Small intestine (tissue), 7 donors: ENCODE data around the gene TSC2. TPM values are rescaled to one million over a fixed set of nuclear protein-coding genes. Genes with fewer than 3 reads are reported as not detected.

Experiments
- DNase-seq, 2 donors: peaks; one replicate each; pipeline versions ENCODE4 v3.0.0 to v3.0.0-alpha.2; 2013
- FAIRE-seq: peaks from 2 replicates; lab custom pipeline; 2012; peaks lifted over from hg19 to GRCh38; lab: Jason Lieb, UNC
- H3K27ac ChIP-seq, 3 donors: one replicate each; pipeline ENCODE4 v1.5.1; 2013; ENCODE audit warnings: low read length in 2 of 3, mild to moderate bottlenecking in 2 of 3, control low read depth in 1 of 3, inconsistent platforms in 1 of 3, low read depth in 1 of 3, moderate library complexity in 1 of 3
- H3K27me3 ChIP-seq, 3 donors: one replicate each; pipeline ENCODE4 v1.6.1; 2013; ENCODE audit warnings: low read length in 3 of 3, inconsistent platforms in 1 of 3; ENCODE audit not compliant: control insufficient read depth in 3 of 3, insufficient read depth in 3 of 3
- H3K36me3 ChIP-seq, 3 donors: one replicate each; pipeline ENCODE4 v1.6.1; 2013; ENCODE audit warnings: low read length in 3 of 3, inconsistent platforms in 1 of 3, low read depth in 1 of 3, mild to moderate bottlenecking in 1 of 3, moderate library complexity in 1 of 3; ENCODE audit not compliant: control insufficient read depth in 3 of 3, insufficient read depth in 2 of 3
- H3K4me1 ChIP-seq, 3 donors: one replicate each; pipeline ENCODE4 v1.6.1; 2013; ENCODE audit warnings: low read length in 2 of 3, inconsistent platforms in 1 of 3, low read depth in 1 of 3, mild to moderate bottlenecking in 1 of 3, moderate library complexity in 1 of 3; ENCODE audit not compliant: control insufficient read depth in 3 of 3, insufficient read depth in 2 of 3
- H3K4me3 ChIP-seq, 3 donors: one replicate each; pipeline ENCODE4 v1.5.1; 2013; ENCODE audit warnings: low read length in 3 of 3, control low read depth in 1 of 3, inconsistent platforms in 1 of 3, low read depth in 1 of 3, mild to moderate bottlenecking in 1 of 3, moderate library complexity in 1 of 3
- H3K9me3 ChIP-seq, 2 donors: one replicate each; pipeline ENCODE4 v1.6.1; 2013; ENCODE audit warnings: low read depth in 1 of 2, low read length in 1 of 2; ENCODE audit not compliant: control insufficient read depth in 2 of 2, insufficient read depth in 1 of 2
- WGBS, 3 donors: extraction: QIAGEN DNeasy Blood & Tissue Kit; methylation state at CpG; one replicate each; pipeline ENCODE4 v1.1.7; 2013; 5-methylcytosine and 5-hydroxymethylcytosine counted together
- polyA plus RNA-seq, 4 donors: library from polyadenylated mRNA; stranded (reverse) in 3 of 4; unstranded in 1 of 4; fragments of 200-250 nt in 3 of 4; fragments of 120-200 nt in 1 of 4; gene quantifications; one replicate each; pipeline versions ENCODE4 v1.2.1 to v1.2.3, GENCODE V29; 2013
- donor health status: healthy with polysubstance abuse.
- donor health status: control.
- donor health status: control.
- donor health status: Bipolar disorder and iron deficiency.
- donor health status: healthy.

TSC2 gene
- polyA plus RNA-seq, 4 donors = 35.1 to 75.9 (median 60.1) TPM

GRCh38 chr16:2048116-2048543 is 345 bp downstream of the TSC2 start:
- DNase-seq (peak in 1 of 2 donors; percentile 27), FAIRE-seq (no peak)
- Histone ChIP-seq H3K4me3 (peak overlapping the region; percentile 74 to 91 (median 87)), H3K4me1 (peaks cover 0 to 11% (median 0%) of the 10 kb centered on the region in 3 donors), H3K9me3 (no peaks in the 10 kb centered on the region), H3K36me3 (peaks cover 0 to 62% (median 0%) of the 10 kb centered on the region in 3 donors), H3K27ac (peak overlapping the region; percentile 27 to 43 (median 38)), H3K27me3 (no peaks in the 10 kb centered on the region)
- WGBS, 3 donors = 0 to 1% (median 1%) methylated on average over 26 to 30 of the region's 30 CpGs

GRCh38 chr16:2053211-2053610 is 5.4 kb downstream of the TSC2 start:
- H3K27ac ChIP-seq = no peak overlapping the region
- no peaks in the 10 kb centered on the region for H3K9me3 ChIP-seq
- peaks cover 1 to 78% (median 10%) of the 10 kb centered on the region in 3 donors for H3K36me3 ChIP-seq
- WGBS, 3 donors = 95 to 96% (median 95%) methylated on average over 21 of the region's 21 CpGs
- no peak for DNase-seq
- no peak overlapping the region for H3K4me3 ChIP-seq
- no peaks in the 10 kb centered on the region for H3K27me3 ChIP-seq
- peaks cover 0 to 7% (median 0%) of the 10 kb centered on the region in 3 donors for H3K4me1 ChIP-seq
- FAIRE-seq = no peak

- 96 to 97% (median 96%) methylated on average over 17 of the region's 17 CpGs for WGBS, 3 donors
- H3K4me1 ChIP-seq = peaks cover 0 to under 1% (median 0%) of the 10 kb centered on the region in 3 donors
- FAIRE-seq (no peak), DNase-seq (no peak)
- H3K4me3 ChIP-seq = no peak overlapping the region
- H3K27ac ChIP-seq = no peak overlapping the region
- H3K27me3 ChIP-seq = no peaks in the 10 kb centered on the region
- peaks cover 3 to 85% (median 13%) of the 10 kb centered on the region in 3 donors for H3K36me3 ChIP-seq
- H3K9me3 ChIP-seq = no peaks in the 10 kb centered on the region
These were observed 6.1 kb downstream of the TSC2 start for GRCh38 chr16:2053897-2054296.

GRCh38 chr16:2054543-2055245 is 6.9 kb downstream of the TSC2 start:
- WGBS, 3 donors = 39 to 82% (median 55%) methylated on average over 29 of the region's 29 CpGs
- DNase-seq = peak in 1 of 2 donors; percentile 78
- FAIRE-seq = no peak
- H3K4me3 ChIP-seq = no peak overlapping the region
- no peaks in the 10 kb centered on the region for H3K9me3 ChIP-seq
- peaks cover 3 to 86% (median 13%) of the 10 kb centered on the region in 3 donors for H3K36me3 ChIP-seq
- no peaks in the 10 kb centered on the region for H3K4me1 ChIP-seq
- no peak overlapping the region for H3K27ac ChIP-seq
- H3K27me3 ChIP-seq = no peaks in the 10 kb centered on the region

- DNase-seq (no peak), FAIRE-seq (no peak)
- Histone ChIP-seq H3K36me3 (peaks cover 3 to 91% (median 13%) of the 10 kb centered on the region in 3 donors), H3K27me3 (no peaks in the 10 kb centered on the region), H3K4me1 (no peaks in the 10 kb centered on the region), H3K9me3 (no peaks in the 10 kb centered on the region), H3K4me3 (no peak overlapping the region), H3K27ac (no peak overlapping the region)
- 75 to 96% (median 93%) methylated on average over 15 of the region's 15 CpGs for WGBS, 3 donors
These were observed 8.3 kb downstream of the TSC2 start for GRCh38 chr16:2056077-2056476.

- DNase-seq (no peak), FAIRE-seq (no peak)
- 90 to 96% (median 92%) methylated on average over 15 to 19 of the region's 19 CpGs for WGBS, 3 donors
- no peaks in the 10 kb centered on the region for H3K4me1 ChIP-seq
- H3K36me3 ChIP-seq = peaks cover 3 to 91% (median 15%) of the 10 kb centered on the region in 3 donors
- no peak overlapping the region for H3K4me3 ChIP-seq
- no peaks in the 10 kb centered on the region for H3K9me3 ChIP-seq
- no peaks in the 10 kb centered on the region for H3K27me3 ChIP-seq
- no peak overlapping the region for H3K27ac ChIP-seq
These were observed 9.1 kb downstream of the TSC2 start for GRCh38 chr16:2056681-2057407.

GRCh38 chr16:2057438-2057837 is 9.7 kb downstream of the TSC2 start:
- FAIRE-seq (no peak), DNase-seq (no peak)
- Histone ChIP-seq H3K27me3 (no peaks in the 10 kb centered on the region), H3K36me3 (peaks cover 3 to 91% (median 17%) of the 10 kb centered on the region in 3 donors), H3K4me3 (no peak overlapping the region), H3K4me1 (no peaks in the 10 kb centered on the region), H3K27ac (no peak overlapping the region), H3K9me3 (no peaks in the 10 kb centered on the region)
- 91 to 95% (median 95%) methylated on average over 9 to 10 of the region's 10 CpGs for WGBS, 3 donors

- no peak for DNase-seq
- peaks cover 3 to 91% (median 15%) of the 10 kb centered on the region in 3 donors for H3K36me3 ChIP-seq
- 87 to 91% (median 91%) methylated on average over 13 of the region's 13 CpGs for WGBS, 3 donors
These were observed 10.6 kb downstream of the TSC2 start for GRCh38 chr16:2058420-2058819.

More at GRCh38 chr16:2058420-2058819, 10.6 kb downstream of the TSC2 start:
- H3K4me1 ChIP-seq = no peaks in the 10 kb centered on the region
- no peaks in the 10 kb centered on the region for H3K9me3 ChIP-seq
- H3K27ac ChIP-seq = no peak overlapping the region
- no peak overlapping the region for H3K4me3 ChIP-seq
- no peak for FAIRE-seq
- H3K27me3 ChIP-seq = no peaks in the 10 kb centered on the region
